Immature natural killer cell (primary cell): ENCODE results near the gene RELL2. TPM values are rescaled to one million over a fixed set of nuclear protein-coding genes. Genes with fewer than 3 reads are reported as not detected.

Experiments used
- DNase-seq, 3 donors: peaks; one replicate each; pipeline ENCODE4 v3.0.0; 2022; ENCODE audit warnings: mixed read lengths in 1 of 3
- H3K27ac Mint-ChIP-seq, 6 donors: one replicate each; pipeline ENCODE4 v1.8.0; 2020; ENCODE audit warnings: mixed read lengths in 6 of 6, mild to moderate bottlenecking in 5 of 6, inconsistent platforms in 4 of 6, moderate library complexity in 3 of 6
- H3K27me3 Mint-ChIP-seq, 3 donors: one replicate each; pipeline ENCODE4 v1.8.0; 2020 to 2021; ENCODE audit warnings: low read depth in 3 of 3, mild to moderate bottlenecking in 3 of 3, mixed read lengths in 3 of 3, moderate library complexity in 3 of 3, inconsistent platforms in 1 of 3
- H3K36me3 Mint-ChIP-seq, 3 donors: one replicate each; pipeline ENCODE4 v1.8.0; 2020; ENCODE audit warnings: mixed read lengths in 3 of 3, inconsistent platforms in 2 of 3, mild to moderate bottlenecking in 2 of 3
- H3K4me1 Mint-ChIP-seq, 2 donors: one replicate each; pipeline ENCODE4 v1.8.0; 2020; ENCODE audit warnings: inconsistent platforms in 2 of 2, mild to moderate bottlenecking in 2 of 2, mixed read lengths in 2 of 2, moderate library complexity in 1 of 2
- H3K4me3 Mint-ChIP-seq, 5 donors: one replicate each; pipeline ENCODE4 v1.8.0; 2020; ENCODE audit warnings: mild to moderate bottlenecking in 5 of 5, mixed read lengths in 5 of 5, inconsistent platforms in 3 of 5, moderate library complexity in 3 of 5
- H3K9me3 Mint-ChIP-seq, 6 donors: one replicate each; pipeline ENCODE4 v1.8.0; 2020; ENCODE audit warnings: mild to moderate bottlenecking in 6 of 6, mixed read lengths in 6 of 6, inconsistent platforms in 4 of 6, moderate library complexity in 3 of 6
- polyA plus RNA-seq, 3 donors: library from polyadenylated mRNA; unstranded; fragments of 300-500 nt; fragmentation: Illumina TruSeq; gene quantifications; one replicate each; pipeline ENCODE4 v1.2.3, GENCODE V29; 2021

The RELL2 gene
- polyA plus RNA-seq, 3 donors from 2014 or later: 1.0 to 3.1 (median 1.5) TPM

GRCh38 chr5:141664733-141665461, 28.1 kb downstream of the RELL2 start:
- Mint-ChIP-seq H3K36me3 (peaks cover 8 to 12% (median 11%) of the 10 kb centered on the region in 3 donors), H3K4me1 (peaks cover 5 to 6% of the 10 kb centered on the region in 2 donors), H3K27ac (peak overlapping the region in 2 of 6 donors; percentile 57 to 66), H3K9me3 (no peaks in the 10 kb centered on the region), H3K4me3 (no peak overlapping the region), H3K27me3 (peaks cover 0 to 2% (median 2%) of the 10 kb centered on the region in 3 donors)
- peak; percentile 66 to 72 (median 67) for DNase-seq

GRCh38 chr5:141665995-141666940, 29.5 kb downstream of the RELL2 start:
- DNase-seq: no peak
- Mint-ChIP-seq H3K4me3 (no peak overlapping the region), H3K36me3 (peaks cover 9 to 13% (median 10%) of the 10 kb centered on the region in 3 donors), H3K27me3 (peaks cover 0 to 2% (median 2%) of the 10 kb centered on the region in 3 donors), H3K27ac (peak overlapping the region in 2 of 6 donors; percentile 13 to 26), H3K9me3 (no peaks in the 10 kb centered on the region), H3K4me1 (peaks cover 5 to 6% of the 10 kb centered on the region in 2 donors)

- Mint-ChIP-seq H3K36me3 (peaks cover 0 to 10% (median 8%) of the 10 kb centered on the region in 3 donors), H3K27me3 (peaks cover 0 to 2% (median 0%) of the 10 kb centered on the region in 3 donors), H3K4me3 (no peak overlapping the region), H3K9me3 (no peaks in the 10 kb centered on the region), H3K4me1 (peaks cover 5 to 6% of the 10 kb centered on the region in 2 donors), H3K27ac (peak overlapping the region in 3 of 6 donors; percentile 9 to 56 (median 52))
- no peak for DNase-seq
These were observed 31.9 kb downstream of the RELL2 start for GRCh38 chr5:141668601-141669265.

GRCh38 chr5:141669520-141669919, 32.7 kb downstream of the RELL2 start:
- peaks cover 5 to 6% of the 10 kb centered on the region in 2 donors for H3K4me1 Mint-ChIP-seq
- H3K4me3 Mint-ChIP-seq: no peak overlapping the region
- peaks cover 0 to 2% (median 0%) of the 10 kb centered on the region in 3 donors for H3K27me3 Mint-ChIP-seq
- H3K9me3 Mint-ChIP-seq: no peaks in the 10 kb centered on the region
- peaks cover 0 to 10% (median 8%) of the 10 kb centered on the region in 3 donors for H3K36me3 Mint-ChIP-seq
- DNase-seq: no peak
- H3K27ac Mint-ChIP-seq: no peak overlapping the region

GRCh38 chr5:141672071-141672840, 35.5 kb downstream of the RELL2 start:
- Mint-ChIP-seq H3K4me3 (no peak overlapping the region), H3K9me3 (no peaks in the 10 kb centered on the region), H3K27ac (no peak overlapping the region), H3K27me3 (no peaks in the 10 kb centered on the region), H3K4me1 (no peaks in the 10 kb centered on the region), H3K36me3 (peaks cover 3 to 17% (median 8%) of the 10 kb centered on the region in 3 donors)
- DNase-seq: no peak

- Mint-ChIP-seq H3K27ac (no peak overlapping the region), H3K4me1 (no peaks in the 10 kb centered on the region)
- DNase-seq: no peak
These were observed 36.3 kb downstream of the RELL2 start for GRCh38 chr5:141672841-141673813.

GRCh38 chr5:141674747-141675146, 38.0 kb downstream of the RELL2 start:
- no peaks in the 10 kb centered on the region for H3K9me3 Mint-ChIP-seq
- no peak overlapping the region for H3K4me3 Mint-ChIP-seq

More at GRCh38 chr5:141672841-141673813, 36.3 kb downstream of the RELL2 start:
- Mint-ChIP-seq H3K36me3 (peaks cover 3 to 17% (median 8%) of the 10 kb centered on the region in 3 donors), H3K4me3 (no peak overlapping the region), H3K27me3 (no peaks in the 10 kb centered on the region), H3K9me3 (no peaks in the 10 kb centered on the region)

GRCh38 chr5:141675672-141676071, 38.9 kb downstream of the RELL2 start:
- Mint-ChIP-seq H3K27ac (no peak overlapping the region), H3K36me3 (peaks cover 0 to 7% (median 7%) of the 10 kb centered on the region in 3 donors), H3K9me3 (no peaks in the 10 kb centered on the region), H3K27me3 (peaks cover 0 to 4% (median 0%) of the 10 kb centered on the region in 3 donors), H3K4me3 (no peak overlapping the region), H3K4me1 (peaks cover 0 to 2% of the 10 kb centered on the region in 2 donors)
- DNase-seq: no peak

More at GRCh38 chr5:141674747-141675146, 38.0 kb downstream of the RELL2 start:
- DNase-seq: no peak
- H3K27me3 Mint-ChIP-seq: peaks cover 0 to 4% (median 0%) of the 10 kb centered on the region in 3 donors
- peak overlapping the region in 1 of 6 donors; percentile 31 for H3K27ac Mint-ChIP-seq
- no peaks in the 10 kb centered on the region for H3K4me1 Mint-ChIP-seq
- peaks cover 0 to 13% (median 7%) of the 10 kb centered on the region in 3 donors for H3K36me3 Mint-ChIP-seq

GRCh38 chr5:141677415-141677814, 40.6 kb downstream of the RELL2 start:
- Mint-ChIP-seq H3K36me3 (peaks cover 0 to 7% (median 7%) of the 10 kb centered on the region in 3 donors), H3K4me1 (peaks cover 11 to 16% of the 10 kb centered on the region in 2 donors), H3K27me3 (peaks cover 3 to 7% (median 5%) of the 10 kb centered on the region in 3 donors), H3K4me3 (no peak overlapping the region), H3K9me3 (no peaks in the 10 kb centered on the region), H3K27ac (peak overlapping the region in 2 of 6 donors; percentile 23 to 65)
- no peak for DNase-seq

- H3K4me3 Mint-ChIP-seq: no peak overlapping the region
- H3K27ac Mint-ChIP-seq: no peak overlapping the region
- H3K9me3 Mint-ChIP-seq: no peaks in the 10 kb centered on the region
- DNase-seq: no peak
- H3K4me1 Mint-ChIP-seq: peaks cover 28 to 38% of the 10 kb centered on the region in 2 donors
- peaks cover 0 to 3% (median under 1%) of the 10 kb centered on the region in 3 donors for H3K36me3 Mint-ChIP-seq
- peaks cover 8 to 15% (median 11%) of the 10 kb centered on the region in 3 donors for H3K27me3 Mint-ChIP-seq
These were observed 43.4 kb downstream of the RELL2 start for GRCh38 chr5:141680178-141680577.

GRCh38 chr5:141680751-141681201, 44.0 kb downstream of the RELL2 start:
- DNase-seq: no peak
- no peaks in the 10 kb centered on the region for H3K9me3 Mint-ChIP-seq
- H3K36me3 Mint-ChIP-seq: peaks cover 0 to 3% (median 0%) of the 10 kb centered on the region in 3 donors
- H3K27ac Mint-ChIP-seq: peak overlapping the region in 3 of 6 donors; percentile 11 to 61 (median 30)
- peaks cover 28 to 38% of the 10 kb centered on the region in 2 donors for H3K4me1 Mint-ChIP-seq
- peak overlapping the region; percentile 51 to 89 (median 74) for H3K4me3 Mint-ChIP-seq
- H3K27me3 Mint-ChIP-seq: peaks cover 8 to 15% (median 11%) of the 10 kb centered on the region in 3 donors
